ENCODE data around the gene FUT8.

FUT8 gene

DNA sequence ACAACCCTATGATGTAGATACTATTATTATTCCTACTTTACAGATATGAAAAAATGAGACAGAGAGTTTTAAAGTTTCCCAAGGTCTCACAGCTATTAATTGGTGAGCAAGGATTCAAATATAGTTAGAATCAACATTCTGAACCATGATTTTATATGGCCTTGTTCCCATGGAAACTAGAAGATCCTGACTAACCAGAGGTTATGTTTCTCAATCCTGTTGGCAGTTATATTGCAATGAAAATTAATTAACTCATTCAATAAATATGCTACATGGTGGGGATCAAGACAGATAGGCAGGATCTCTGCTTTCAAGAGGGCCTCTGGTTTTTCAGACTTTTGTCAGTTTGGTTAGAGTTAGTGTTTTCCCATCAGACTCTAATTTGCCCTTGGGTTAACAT, 9.3 kb upstream of the FUT8 start:
- no peak for DNase-seq (ENCODE audit: low spot score)
- TF ChIP-seq, protein P1, sequence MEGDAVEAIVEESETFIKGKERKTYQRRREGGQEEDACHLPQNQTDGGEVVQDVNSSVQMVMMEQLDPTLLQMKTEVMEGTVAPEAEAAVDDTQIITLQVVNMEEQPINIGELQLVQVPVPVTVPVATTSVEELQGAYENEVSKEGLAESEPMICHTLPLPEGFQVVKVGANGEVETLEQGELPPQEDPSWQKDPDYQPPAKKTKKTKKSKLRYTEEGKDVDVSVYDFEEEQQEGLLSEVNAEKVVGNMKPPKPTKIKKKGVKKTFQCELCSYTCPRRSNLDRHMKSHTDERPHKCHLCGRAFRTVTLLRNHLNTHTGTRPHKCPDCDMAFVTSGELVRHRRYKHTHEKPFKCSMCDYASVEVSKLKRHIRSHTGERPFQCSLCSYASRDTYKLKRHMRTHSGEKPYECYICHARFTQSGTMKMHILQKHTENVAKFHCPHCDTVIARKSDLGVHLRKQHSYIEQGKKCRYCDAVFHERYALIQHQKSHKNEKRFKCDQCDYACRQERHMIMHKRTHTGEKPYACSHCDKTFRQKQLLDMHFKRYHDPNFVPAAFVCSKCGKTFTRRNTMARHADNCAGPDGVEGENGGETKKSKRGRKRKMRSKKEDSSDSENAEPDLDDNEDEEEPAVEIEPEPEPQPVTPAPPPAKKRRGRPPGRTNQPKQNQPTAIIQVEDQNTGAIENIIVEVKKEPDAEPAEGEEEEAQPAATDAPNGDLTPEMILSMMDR (IDR thresholded peaks at IDR 0.05; ENCODE audit: extremely low read depth, missing control alignments), result no peak

DNA sequence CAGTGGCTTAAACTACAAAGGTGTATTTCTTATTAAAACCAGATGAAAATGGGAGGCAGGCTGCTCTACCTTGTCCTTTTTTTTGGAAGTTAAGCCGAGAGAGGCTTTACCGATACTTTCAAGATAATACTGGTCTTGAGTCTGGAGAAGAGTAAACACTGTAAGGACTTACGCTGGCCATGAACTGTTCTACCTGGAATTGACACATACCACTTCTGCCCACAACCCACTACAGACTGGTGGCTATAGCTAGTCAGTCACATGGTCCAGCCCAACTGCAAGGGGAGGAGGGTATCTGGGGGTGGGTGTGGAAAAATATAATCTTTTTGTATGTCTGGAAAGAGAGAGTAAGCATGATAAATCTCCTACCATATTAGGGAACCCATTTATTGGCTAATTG, 4.4 kb upstream of the FUT8 start:
- TF ChIP-seq, protein P1 (IDR thresholded peaks at IDR 0.05; ENCODE audit: extremely low read depth, missing control alignments), result no peak
- DNase-seq (ENCODE audit: low spot score), result no peak

DNA sequence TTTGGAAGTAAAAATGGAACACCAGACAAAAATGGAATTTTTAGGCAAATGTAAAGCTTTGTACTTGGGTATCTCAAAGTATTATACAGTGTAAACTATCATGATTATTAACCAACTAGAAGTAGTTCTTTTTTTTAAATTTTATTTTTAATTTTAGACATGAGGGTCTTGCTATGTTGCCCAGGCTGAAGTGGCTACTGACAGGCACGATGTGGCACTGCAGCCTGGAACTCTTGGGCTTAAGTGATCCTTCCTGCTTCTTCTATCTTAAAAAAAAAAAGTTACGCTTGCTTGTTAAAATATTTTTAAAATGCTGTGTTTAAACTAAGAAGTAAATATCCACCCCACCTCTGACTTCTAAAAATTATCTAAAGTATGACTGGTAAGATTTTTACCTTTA, 1.9 kb upstream of the FUT8 start:
- TF ChIP-seq, protein P1 (IDR thresholded peaks at IDR 0.05; ENCODE audit: extremely low read depth, missing control alignments), result no peak
- no peak for DNase-seq (ENCODE audit: low spot score)

DNA sequence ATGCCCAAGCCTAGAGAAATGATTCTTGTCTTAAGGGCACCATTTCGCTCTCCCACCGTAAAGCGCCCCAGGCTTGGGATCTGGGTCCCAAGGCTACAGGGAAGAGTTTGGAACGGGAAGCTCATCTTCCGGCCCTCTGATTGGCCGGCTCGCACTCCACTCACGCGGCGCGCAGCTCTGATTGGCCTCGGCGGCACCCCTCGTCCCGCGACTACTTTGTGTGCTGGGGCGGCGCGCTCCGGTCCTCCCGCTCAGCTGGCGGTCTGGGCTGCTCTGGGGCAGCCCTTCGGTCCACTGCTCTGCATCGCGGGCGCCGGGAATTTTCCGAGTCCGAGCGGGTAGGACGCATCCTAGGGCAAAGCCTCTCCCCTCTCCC, 886 bp upstream of the FUT8 start:
- TF ChIP-seq, protein P1 (IDR thresholded peaks at IDR 0.05; ENCODE audit: extremely low read depth, missing control alignments), result no peak
- DNase-seq (ENCODE audit: low spot score), result peak; percentile 86

DNA sequence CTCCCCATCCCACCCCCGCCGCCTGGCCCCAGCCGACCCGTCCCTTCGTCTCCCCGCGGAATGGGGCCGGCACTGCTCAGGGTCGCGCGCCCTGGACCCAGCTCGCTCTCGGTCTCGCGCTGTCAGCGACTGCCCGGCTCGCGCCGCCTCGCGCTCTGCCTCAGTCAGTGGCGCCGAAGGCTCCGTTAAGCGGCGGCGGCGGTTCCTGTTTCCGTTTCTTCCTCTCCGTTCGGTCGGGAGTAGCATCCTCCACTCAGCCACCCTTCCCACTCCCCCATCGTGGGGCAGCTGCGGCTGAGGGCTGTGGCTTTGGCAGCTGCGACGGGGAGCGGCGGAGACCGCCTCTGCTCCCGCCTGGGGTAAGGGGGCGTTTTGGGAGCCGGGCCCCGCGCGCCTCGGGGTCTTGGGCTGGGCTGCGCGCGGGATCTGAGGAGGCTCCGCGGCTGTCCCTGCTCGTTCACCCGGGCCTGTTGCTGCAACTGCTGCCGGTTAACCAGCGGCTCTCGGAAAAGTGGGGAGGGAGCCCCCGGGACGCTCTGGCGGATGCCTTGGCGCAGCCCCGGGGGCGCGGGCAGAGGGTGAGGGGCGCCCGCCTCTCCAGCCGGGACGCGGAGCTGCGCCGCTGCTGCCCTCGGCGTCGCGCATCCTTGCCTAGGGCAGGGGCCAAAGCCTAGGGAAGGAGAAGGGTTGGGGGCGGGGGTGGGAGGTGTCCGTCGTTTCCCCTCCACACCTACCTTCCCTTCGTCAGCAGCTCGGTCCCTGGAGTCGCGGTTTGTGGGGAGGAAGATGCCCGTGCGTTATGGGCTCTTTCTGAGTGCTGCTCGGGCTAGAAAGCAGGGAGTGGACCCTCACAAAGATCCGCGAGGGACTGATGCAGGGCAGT, 567 bp downstream of the FUT8 start:
- TF ChIP-seq, protein P1 (IDR thresholded peaks at IDR 0.05; ENCODE audit: extremely low read depth, missing control alignments), result no peak
- DNase-seq (ENCODE audit: low spot score), result peak; percentile 80

DNA sequence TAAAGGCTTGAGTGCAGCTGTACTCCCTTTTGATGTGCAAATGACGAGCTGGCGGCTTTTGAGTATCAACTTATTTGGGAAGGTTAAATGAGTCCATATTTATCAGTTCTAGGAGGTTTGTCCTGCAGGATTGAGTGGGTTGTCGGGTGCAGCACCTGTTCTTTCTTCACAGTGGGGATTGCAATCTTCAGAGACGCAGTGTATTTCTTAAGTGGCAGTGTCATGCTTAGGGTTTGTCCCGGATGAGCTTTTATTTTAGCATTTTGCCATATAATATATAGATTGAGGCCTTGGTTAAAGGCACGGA, 1.2 kb downstream of the FUT8 start:
- TF ChIP-seq, protein P1 (IDR thresholded peaks at IDR 0.05; ENCODE audit: extremely low read depth, missing control alignments), result no peak
- no peak for DNase-seq (ENCODE audit: low spot score)

DNA sequence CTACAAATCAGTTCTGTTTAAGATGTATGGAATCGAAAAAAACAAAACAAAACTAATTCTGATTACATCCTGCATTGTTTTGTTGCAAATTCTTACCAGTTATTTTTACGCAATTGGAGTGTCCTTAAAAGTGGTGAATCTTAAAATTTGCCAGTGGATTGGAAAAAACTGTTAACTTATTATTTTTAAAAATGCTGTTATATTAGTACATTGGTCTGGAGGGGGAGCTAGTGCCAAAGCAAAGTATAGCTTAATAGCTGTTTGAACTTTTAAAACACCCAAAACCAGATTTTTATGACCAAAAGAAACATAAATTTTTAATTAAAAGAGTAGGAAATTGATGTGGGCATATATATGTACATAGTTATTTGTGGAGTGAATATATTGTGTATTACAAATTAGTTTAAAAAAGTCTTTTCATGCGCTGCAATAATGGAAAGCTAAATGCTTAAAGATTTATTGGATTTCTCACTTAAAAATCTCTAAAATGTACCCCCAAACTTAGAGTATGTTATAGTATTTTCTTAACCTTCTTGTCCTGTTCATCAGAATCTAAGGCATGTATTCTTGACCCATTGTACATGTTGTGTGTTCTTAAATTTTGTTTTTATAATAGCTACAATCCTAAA, 2.5 kb downstream of the FUT8 start:
- TF ChIP-seq, protein P1 (IDR thresholded peaks at IDR 0.05; ENCODE audit: extremely low read depth, missing control alignments), result peak; percentile 27
- peak; percentile 37 for DNase-seq (ENCODE audit: low spot score)
